GM21576 (cell line): ENCODE results near the gene DCTN2.

Experiments used
- ATAC-seq: cut with Tn5 transposase; IDR thresholded peaks from one replicate; pipeline ENCODE4 v1.9.1; 2021; ENCODE audit warnings: mild to moderate bottlenecking, moderate library complexity; ENCODE audit not compliant: unreplicated experiment

Gene DCTN2

GRCh38 chr12:57550641-57551549 lies 3.9 kb upstream of the DCTN2 start:
- ATAC-seq = no peak

- no peak for ATAC-seq
Observed at GRCh38 chr12:57549909-57550640, 3.1 kb upstream of the DCTN2 start, which contains the start of gene KIF5A. KIF5A (plus strand) TSS chr12:57550044; CDS start chr12:57550272, 228 bp downstream.

- no peak for ATAC-seq
Observed at GRCh38 chr12:57549203-57549908, 2.4 kb upstream of the DCTN2 start.

GRCh38 chr12:57548488-57548887 lies 1.5 kb upstream of the DCTN2 start:
- no peak for ATAC-seq

- no peak for ATAC-seq
Observed at GRCh38 chr12:57548013-57548315, 972 bp upstream of the DCTN2 start.

GRCh38 chr12:57547288-57548012 lies 458 bp upstream of the DCTN2 start:
- no peak for ATAC-seq

GRCh38 chr12:57545809-57546437 lies 1.1 kb downstream of the DCTN2 start:
- ATAC-seq = no peak

- ATAC-seq = no peak
Observed at GRCh38 chr12:57543581-57543980, 3.4 kb downstream of the DCTN2 start.

- no peak for ATAC-seq
Observed at GRCh38 chr12:57541717-57542116, 5.3 kb downstream of the DCTN2 start.

GRCh38 chr12:57541001-57541400 lies 6.0 kb downstream of the DCTN2 start:
- no peak for ATAC-seq

- no peak for ATAC-seq
Observed at GRCh38 chr12:57539134-57539768, 7.7 kb downstream of the DCTN2 start.

- ATAC-seq = no peak
Observed at GRCh38 chr12:57536597-57536942, 10.4 kb downstream of the DCTN2 start.

GRCh38 chr12:57535764-57536596 lies 11.0 kb downstream of the DCTN2 start:
- no peak for ATAC-seq

- no peak for ATAC-seq
Observed at GRCh38 chr12:57534991-57535543, 11.9 kb downstream of the DCTN2 start.

GRCh38 chr12:57534250-57534649 lies 12.7 kb downstream of the DCTN2 start:
- ATAC-seq = no peak

- no peak for ATAC-seq
Observed at GRCh38 chr12:57533108-57533507, 13.9 kb downstream of the DCTN2 start.

GRCh38 chr12:57531836-57532235 lies 15.2 kb downstream of the DCTN2 start:
- no peak for ATAC-seq

GRCh38 chr12:57530396-57531142 lies 16.4 kb downstream of the DCTN2 start:
- no peak for ATAC-seq
